ENCODE data around the gene GPHN. TPM values are rescaled to one million over a fixed set of nuclear protein-coding genes. Genes with fewer than 3 reads are reported as not detected.
A peak's percentile ranks its signal among the peaks of the same experiment; 100 is the strongest.
"Not testable (repeated sequence)": the region's sequence is repeated elsewhere in the genome, so short reads cannot be mapped to it uniquely, and the experiment has no call there.

GPHN gene
- total RNA-seq, 1 donor from 2014 or later, result 10.8 TPM

- no peak for DNase-seq (ENCODE audit: low read depth in 2 of 2)
Measured at GRCh38 chr14:66758031-66758613, 250.2 kb downstream of the GPHN start.

- no peak for DNase-seq (ENCODE audit: low read depth in 2 of 2)
Measured at GRCh38 chr14:66772146-66772545, 264.2 kb downstream of the GPHN start.

GRCh38 chr14:66782853-66783252 is 274.9 kb downstream of the GPHN start:
- DNase-seq (ENCODE audit: low read depth in 2 of 2), result no peak

- no peak for DNase-seq (ENCODE audit: low read depth in 2 of 2)
Measured at GRCh38 chr14:66790101-66790500, 282.2 kb downstream of the GPHN start.

GRCh38 chr14:66802962-66803361 is 295.0 kb downstream of the GPHN start:
- no peak for DNase-seq (ENCODE audit: low read depth in 2 of 2)

GRCh38 chr14:66804141-66804540 is 296.2 kb downstream of the GPHN start:
- DNase-seq (ENCODE audit: low read depth in 2 of 2), result peak; percentile 3 to 72

- no peak for DNase-seq (ENCODE audit: low read depth in 2 of 2)
Measured at GRCh38 chr14:66813636-66814035, 305.7 kb downstream of the GPHN start.

GRCh38 chr14:66815687-66816086 is 307.7 kb downstream of the GPHN start:
- DNase-seq (ENCODE audit: low read depth in 2 of 2), result peak in 1 of 2 donors; percentile 12

GRCh38 chr14:66824251-66824650 is 316.3 kb downstream of the GPHN start:
- DNase-seq (ENCODE audit: low read depth in 2 of 2), result peak in 1 of 2 donors; percentile 65

GRCh38 chr14:66827182-66827581 is 319.2 kb downstream of the GPHN start:
- no peak for DNase-seq (ENCODE audit: low read depth in 2 of 2)

- DNase-seq (ENCODE audit: low read depth in 2 of 2), result no peak
Measured at GRCh38 chr14:66831173-66831572, 323.2 kb downstream of the GPHN start.

GRCh38 chr14:66833816-66834215 is 325.9 kb downstream of the GPHN start:
- no peak for DNase-seq (ENCODE audit: low read depth in 2 of 2)

- DNase-seq (ENCODE audit: low read depth in 2 of 2), result not testable (repeated sequence)
Measured at GRCh38 chr14:66837436-66837835, 329.5 kb downstream of the GPHN start.

GRCh38 chr14:66842911-66843512 is 335.1 kb downstream of the GPHN start:
- DNase-seq (ENCODE audit: low read depth in 2 of 2), result no peak

- DNase-seq (ENCODE audit: low read depth in 2 of 2), result no peak
Measured at GRCh38 chr14:66850258-66850888, 342.4 kb downstream of the GPHN start.

- no peak for DNase-seq (ENCODE audit: low read depth in 2 of 2)
Measured at GRCh38 chr14:66853311-66853710, 345.4 kb downstream of the GPHN start.

GRCh38 chr14:66857867-66858266 is 349.9 kb downstream of the GPHN start:
- DNase-seq (ENCODE audit: low read depth in 2 of 2), result no peak

GRCh38 chr14:66859063-66859671 is 351.2 kb downstream of the GPHN start:
- no peak for DNase-seq (ENCODE audit: low read depth in 2 of 2)

GRCh38 chr14:66881596-66881995 is 373.6 kb downstream of the GPHN start:
- no peak for DNase-seq (ENCODE audit: low read depth in 2 of 2)

- DNase-seq (ENCODE audit: low read depth in 2 of 2), result no peak
Measured at GRCh38 chr14:66884149-66884548, 376.2 kb downstream of the GPHN start.

GRCh38 chr14:66900719-66901118 is 392.8 kb downstream of the GPHN start:
- no peak for DNase-seq (ENCODE audit: low read depth in 2 of 2)

- no peak for DNase-seq (ENCODE audit: low read depth in 2 of 2)
Measured at GRCh38 chr14:66910311-66910840, 402.4 kb downstream of the GPHN start.
